Hematopoietic multipotent progenitor cell treated with erythropoietin and hydrocortisone succinate and interleukin-3 and kit ligand, for 4 days (in vitro differentiated cells): ENCODE data around the gene SLC1A3.
A peak's percentile ranks its signal among the peaks of the same experiment; 100 is the strongest.
"Not testable (repeated sequence)": the region's sequence is repeated elsewhere in the genome, so short reads cannot be mapped to it uniquely, and the experiment has no call there.

ENCODE experiments used
- DNase-seq: peaks from one replicate; pipeline ENCODE4 v3.0.0-alpha.2; 2015

Gene SLC1A3

GRCh38 chr5:36606428-36607113 lies at the start of gene SLC1A3:
TSS of gene SLC1A3 (plus strand) at chr5:36606606. CDS start at chr5:36608424, 1,818 bp downstream.
- peak; percentile 70 for DNase-seq

DNA sequence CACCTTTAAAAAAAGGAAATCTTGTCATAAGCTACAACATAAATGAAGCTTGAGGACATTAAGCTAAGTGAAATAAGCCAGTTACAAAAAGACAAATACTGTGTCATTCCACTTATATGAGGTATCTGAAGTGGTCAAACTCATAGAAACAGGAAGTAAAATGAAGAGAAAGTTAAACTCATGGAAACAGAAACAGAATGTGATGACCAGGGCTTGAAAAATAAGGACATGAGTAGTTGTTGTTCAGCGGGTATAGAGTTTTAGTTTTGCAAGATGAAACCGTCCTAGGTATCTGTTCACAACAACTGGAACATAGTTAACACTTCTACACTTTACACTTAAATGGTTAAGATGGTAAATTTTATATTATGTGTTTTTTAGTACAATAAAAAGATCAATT lies 47.8 kb upstream of the SLC1A3 start:
- DNase-seq: no peak

DNA sequence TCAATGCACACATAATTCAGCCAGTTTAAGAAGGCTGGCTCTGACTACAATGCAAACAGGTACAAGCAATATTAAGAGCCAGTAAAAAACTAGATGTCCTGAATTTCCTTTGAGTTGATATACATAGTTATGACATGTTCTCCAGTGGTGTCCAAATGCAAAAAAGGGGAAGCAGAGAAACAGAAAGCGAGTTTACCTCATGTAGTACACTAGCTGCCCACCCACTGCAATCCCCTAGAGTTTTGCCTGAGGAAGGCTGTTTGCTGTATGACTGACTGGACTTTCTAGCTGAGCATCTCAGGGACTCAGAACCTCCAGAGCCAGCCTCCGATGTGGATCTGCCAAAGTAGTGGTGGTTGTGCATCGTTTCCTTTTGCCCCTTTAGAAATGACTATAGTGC lies 44.8 kb upstream of the SLC1A3 start:
- peak; percentile 50 for DNase-seq

GRCh38 chr5:36569491-36569890 lies 36.9 kb upstream of the SLC1A3 start:
- DNase-seq: no peak

- DNase-seq: peak; percentile 37
These were observed 35.9 kb upstream of the SLC1A3 start for GRCh38 chr5:36570301-36571095.

DNA sequence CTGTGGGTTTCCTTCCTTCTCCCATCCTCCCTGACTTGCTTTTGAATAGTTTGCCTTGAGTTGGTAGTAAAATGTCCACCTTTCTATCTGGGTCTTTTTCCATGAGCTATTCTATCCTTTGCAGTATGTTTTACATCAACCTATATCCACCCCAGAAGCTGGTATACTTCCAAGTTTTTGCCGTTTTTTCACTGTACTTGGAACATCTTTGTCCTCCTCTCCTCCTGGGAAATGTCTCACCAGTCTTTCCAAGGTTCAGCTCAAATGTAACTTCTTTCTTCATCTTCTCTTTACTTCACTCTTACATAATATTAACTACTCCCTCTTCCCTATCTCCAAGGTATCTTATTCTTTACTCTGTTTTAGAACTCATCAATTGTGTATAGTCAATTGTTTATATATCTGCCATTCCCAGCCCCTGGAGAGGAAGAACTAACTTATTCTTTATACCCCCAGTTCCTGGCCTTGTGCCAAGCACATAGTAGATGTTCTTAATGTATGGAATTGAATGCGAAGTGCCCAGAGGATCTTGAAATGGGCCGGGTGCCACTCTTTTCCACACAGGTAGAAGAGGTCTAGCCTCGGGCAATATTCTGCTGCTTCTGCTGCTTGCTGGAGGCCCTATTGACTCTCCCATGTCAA lies 34.9 kb upstream of the SLC1A3 start:
- DNase-seq: no peak

GRCh38 chr5:36573438-36573837 lies 33.0 kb upstream of the SLC1A3 start:
- no peak for DNase-seq

DNA sequence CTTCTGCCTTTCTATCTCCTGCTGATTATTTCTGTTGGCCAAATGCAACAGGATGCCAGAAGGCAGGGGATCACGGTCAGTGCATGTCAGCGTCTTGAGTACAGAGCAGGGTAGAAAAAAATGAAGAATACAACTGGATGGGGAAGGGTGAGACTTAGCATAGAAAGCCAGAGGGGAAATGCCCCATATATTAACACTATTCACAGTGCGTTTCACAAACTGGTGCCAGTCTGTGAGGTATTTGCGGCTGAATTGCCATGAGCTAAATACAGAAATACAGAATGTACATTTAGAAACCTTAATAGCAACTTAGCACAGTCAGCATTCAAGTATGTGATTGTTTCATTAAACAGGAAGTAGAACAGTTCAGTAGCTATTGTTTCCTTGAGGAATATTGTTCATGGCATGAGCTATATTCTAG lies 31.0 kb upstream of the SLC1A3 start:
- no peak for DNase-seq

DNA sequence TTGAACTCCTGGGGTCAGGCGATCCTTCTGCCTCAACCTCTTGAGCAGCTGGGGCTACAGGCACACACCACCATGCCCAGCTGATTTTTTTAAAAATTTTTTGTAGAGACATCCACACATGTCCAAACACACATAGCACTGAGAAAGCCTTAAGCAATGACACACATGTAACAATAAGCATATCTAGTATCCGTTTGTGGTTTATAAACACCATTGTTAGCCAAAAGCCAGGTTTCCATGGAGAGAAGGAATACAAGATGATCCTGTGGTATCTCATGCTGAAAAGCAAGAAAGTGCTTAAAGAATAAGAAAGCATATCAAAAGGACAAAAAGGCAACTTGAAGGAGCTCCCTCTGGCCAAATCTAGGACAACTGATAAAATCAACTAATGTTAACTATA lies 29.7 kb upstream of the SLC1A3 start:
- DNase-seq: no peak

GRCh38 chr5:36579858-36580257 lies 26.5 kb upstream of the SLC1A3 start:
- not testable (repeated sequence) for DNase-seq

DNA sequence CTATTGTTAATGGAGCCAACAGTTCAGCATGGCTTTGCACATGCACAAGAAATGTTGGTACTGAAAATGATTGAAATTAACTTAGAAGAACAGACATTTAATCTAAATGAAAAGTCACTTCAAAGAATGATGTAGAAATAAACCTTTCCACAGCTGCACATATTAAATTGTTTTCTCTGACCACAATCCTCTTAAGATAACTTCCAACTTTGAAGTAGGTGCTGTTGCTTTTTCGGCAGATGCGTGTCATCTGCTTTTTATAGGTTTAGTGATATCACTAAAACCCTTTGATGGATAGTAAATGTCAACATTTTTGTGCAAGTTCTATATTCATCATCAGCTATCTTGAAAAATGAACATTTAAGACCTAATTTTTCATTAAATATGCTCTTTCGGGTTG lies 25.3 kb upstream of the SLC1A3 start:
- DNase-seq: no peak

DNA sequence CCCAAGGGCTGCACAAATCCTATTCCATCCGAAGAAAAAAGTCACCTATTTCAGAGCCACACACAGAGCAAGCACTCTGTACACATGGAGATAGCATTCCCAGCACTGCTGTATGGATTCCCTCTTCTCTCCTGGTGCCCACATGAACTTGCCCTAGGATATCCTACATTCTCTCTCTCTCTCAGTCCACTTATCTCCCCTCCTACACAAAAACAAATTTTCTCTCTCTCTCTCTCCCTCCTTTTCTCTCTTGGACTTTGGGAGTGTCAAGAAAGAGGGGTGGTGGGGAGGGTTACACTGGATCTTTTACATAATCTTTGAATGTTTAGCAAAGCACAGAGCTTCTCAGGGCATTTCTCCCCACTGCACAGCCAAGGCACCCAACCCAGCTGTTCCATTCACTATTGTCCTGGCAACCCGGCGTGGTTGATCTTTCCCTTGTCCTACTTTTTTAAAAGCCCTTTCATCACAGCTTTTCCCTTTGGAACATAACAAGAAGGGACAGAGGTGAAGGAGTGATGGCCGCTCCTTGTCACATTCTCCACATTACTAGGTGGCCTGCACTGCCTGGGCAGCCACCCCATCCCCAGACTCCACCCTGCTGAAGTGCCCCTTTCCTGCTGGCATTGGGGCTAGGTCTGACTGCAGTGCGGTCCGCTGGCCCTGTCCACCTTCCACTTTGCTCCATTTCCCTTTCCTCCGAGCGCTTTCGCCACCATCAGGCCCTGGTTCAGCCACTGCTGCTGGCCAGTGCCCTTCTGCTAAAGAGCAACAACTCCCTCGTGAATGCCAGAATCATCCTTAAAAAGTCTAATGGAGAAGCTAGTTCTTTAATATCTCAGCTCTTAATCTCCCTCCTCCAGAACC lies 22.2 kb upstream of the SLC1A3 start:
- DNase-seq: no peak

DNA sequence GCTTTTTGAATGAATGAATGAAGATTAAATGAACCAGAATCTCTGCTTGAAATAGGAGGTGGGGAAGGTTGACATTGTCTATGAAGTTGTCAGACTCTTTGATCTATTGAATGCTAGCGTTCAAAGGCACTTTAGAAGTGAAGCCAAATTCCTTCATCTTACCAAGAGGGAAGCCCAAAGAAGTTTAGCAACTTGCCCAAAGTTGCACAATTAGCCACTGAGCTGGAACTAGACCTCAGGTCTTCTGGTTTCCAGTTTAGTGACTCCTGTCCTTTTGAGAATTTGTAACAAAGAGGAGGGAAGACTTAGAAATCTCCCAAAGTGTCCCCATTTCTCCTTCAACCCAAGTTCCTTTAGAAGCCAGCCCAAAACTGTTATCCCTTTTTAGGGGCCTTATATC lies 20.7 kb upstream of the SLC1A3 start:
- DNase-seq: peak; percentile 18

GRCh38 chr5:36587354-36587753 lies 19.1 kb upstream of the SLC1A3 start:
- no peak for DNase-seq

DNA sequence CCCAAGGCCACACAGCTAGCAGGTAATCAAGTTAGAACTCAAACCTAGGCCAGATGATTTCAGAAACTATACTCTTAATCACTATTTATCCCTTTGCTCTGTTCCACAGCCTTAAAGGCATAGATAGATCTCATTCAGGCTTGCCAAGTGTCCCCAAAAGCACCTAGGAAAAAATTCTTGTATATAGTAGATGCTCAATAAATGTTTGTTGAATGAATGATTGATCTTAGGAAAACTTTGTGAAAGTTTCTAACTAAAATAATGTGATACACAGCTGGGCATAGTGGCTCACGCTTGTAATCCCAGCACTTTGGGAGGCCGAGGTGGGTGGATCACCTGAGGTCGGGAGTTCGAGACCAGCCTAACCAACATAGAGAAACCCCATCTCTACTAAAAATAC lies 16.7 kb upstream of the SLC1A3 start:
- DNase-seq: not testable (repeated sequence)

DNA sequence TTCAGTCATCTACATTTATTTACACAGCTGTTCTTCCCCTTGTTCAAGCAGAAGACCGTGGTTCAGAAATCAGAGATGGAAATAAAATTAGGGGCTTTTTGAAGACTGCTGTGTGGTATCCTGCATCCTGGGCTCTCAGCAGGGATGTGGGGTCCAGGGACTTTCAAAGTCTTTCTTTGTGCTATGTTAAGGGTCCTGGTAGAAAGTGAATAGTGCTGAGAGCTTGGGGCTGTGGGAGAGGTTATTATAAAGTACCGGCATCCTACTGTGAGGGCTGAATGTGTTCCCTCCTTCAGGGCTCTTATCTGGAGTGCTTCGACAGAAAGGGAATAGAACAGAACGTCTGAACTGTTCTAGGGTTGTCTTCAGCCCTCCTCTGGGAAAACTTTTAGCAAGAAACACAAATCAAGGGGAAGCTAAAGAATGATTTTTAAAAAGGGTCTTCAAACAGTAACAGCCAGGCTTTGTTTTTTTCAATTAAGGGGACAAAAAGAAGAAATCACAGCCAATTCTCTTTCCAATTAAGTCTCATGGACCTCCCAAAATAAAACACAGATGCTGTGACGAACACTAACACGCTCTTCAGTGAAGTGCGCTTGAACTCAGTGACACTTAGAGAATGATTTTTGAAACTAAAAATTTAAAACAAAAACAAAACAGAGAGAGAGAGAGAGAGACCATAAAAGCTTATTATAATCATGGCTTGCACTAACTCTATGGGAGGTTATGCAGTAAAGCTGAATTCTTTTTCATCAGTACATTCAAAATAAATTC lies 15.7 kb upstream of the SLC1A3 start:
- DNase-seq: no peak

- DNase-seq: peak; percentile 75
These were observed 12.5 kb upstream of the SLC1A3 start for GRCh38 chr5:36593867-36594266.

DNA sequence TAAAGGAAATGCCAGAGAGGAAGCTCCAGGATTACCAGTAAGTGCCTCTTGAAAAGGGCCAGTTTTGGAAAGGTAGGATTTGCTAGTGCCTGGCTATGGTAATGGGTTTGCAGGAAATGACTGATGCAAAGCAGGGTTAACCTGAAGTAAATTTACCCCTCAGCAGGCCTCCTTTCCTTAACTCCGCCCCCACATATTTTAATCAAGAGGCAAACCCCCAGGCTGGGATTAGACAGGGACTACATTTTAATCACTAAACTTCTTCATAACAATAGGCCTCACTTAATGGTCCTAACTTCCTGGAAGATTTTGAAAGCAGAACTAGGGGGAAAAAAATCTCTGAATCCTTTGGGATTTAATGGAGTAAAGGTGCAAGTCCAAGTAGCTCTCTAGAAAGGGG lies 10.2 kb upstream of the SLC1A3 start:
- DNase-seq: no peak

DNA sequence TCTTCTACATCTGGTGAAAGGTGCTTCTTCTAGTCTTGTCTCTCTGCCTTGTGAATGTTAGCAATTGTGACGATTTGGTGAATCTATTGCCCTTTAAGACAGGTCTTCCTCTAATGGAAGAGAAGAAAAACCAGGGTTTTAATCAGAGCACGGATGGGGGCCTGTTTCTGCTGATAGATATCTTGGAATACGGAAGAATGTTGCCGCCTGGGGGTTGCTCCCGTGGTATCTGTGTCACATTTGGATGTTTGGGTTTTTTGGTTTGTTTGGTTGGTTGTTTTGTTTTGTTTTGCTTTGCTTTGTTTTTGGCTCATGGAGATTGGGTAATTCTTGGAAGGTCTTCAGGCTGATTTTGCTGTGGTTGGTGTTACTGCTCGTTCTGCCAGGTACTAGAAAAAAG lies 9.7 kb upstream of the SLC1A3 start:
- DNase-seq: no peak

DNA sequence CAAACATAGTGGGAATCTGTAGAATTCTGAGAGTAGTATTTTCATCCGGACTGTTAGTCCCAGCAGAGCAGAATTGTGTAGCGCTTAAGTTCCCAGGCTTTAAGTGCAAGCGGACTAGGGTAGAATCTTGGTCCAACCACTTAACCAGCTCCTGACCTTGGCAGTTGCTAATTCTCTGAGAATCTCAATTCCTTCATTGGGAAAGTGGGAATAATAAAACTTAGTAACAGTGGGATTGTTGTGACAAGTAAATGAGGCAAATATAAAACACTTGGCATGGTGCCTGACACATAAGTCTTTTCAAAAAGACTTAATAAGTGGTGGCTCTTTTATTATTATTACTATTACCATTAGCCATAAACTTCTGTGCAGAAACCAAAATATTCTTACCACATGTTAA lies 8.4 kb upstream of the SLC1A3 start:
- DNase-seq: no peak

DNA sequence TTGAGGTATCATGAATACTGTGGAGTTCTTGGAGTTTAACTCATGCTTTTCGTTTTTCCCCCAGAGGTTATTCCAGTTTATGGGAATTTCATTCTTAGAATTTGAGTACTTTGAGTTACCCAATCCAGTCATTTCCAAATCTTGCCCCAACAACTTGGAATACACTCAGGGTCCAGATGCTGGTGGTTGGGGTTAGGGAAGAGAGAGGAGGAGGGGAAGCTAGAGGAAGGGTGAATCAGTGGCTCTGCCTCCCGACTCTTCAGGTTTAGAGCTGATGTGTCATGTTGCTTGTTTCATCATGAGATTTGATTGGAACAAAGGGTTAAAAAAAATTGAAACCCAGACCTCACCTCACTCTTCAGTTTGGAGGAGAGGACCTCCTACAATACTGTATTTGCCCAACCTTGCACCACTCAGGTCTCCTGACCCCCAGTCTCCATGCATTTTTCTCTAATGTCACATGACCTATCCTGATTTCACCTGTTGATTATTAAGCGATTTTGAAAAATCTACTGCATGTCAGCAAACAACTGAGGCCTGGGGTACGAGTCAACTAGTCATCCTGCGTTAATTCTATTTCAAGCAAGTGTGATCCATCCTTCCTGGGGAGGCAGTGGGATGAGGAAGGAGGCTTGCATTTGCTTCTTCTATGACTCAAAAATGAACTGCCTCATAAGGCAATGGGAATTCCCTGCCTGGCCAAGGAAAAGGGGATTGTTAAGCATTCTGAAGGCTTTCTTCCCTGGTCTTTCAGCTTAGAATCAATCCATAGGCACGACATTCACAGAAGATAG lies 6.2 kb upstream of the SLC1A3 start:
- DNase-seq: no peak
